Stimulated activated CD4-positive, alpha-beta T cell treated with anti-CD3 and anti-CD28 coated beads, TNF-alpha, amount 100 ng/mL, for 1 hour (primary cell): ENCODE results near the gene TTC28.
"Not testable (repeated sequence)": the region's sequence is repeated elsewhere in the genome, so short reads cannot be mapped to it uniquely, and the experiment has no call there.

Experiments used
- DNase-seq, 3 donors: peaks; one replicate each; pipeline ENCODE4 v3.0.0-alpha.2; 2020; ENCODE audit warnings: low read depth in 3 of 3, low spot score in 1 of 3

The TTC28 gene

GRCh38 chr22:28560743-28561101 lies 118.9 kb downstream of the TTC28 start:
- DNase-seq: not testable (repeated sequence)

DNA sequence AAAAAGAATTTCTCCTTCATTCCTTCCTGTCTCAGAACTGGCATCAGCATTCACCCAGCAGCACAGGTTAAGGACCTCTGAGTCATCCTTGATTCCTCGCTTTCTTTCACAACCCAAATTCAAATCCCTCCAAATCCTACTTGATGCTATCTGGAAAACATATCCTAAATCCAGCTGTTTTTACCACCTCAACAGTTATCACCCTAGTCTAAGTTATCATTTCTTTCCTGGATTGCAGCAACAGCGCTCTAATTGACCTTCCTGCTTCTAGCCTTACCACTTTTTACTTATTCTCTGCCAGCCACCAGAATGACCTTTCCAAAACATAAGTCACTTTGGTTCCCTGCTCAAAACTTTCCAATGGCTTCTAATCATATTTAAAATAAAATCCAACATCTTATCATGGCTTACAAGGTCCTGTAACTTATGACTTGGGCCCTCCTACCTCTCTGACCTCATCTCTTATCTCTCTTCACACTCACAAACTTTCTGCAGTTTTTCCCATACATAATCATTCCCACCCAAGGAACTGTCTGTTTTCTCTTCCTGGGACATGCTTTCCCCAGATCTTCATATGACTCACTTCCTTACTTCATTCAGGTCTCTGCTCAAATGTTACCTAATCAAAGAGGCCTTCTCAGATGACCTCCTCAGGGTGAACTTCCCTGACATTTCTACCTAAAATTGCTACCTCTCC lies 119.4 kb downstream of the TTC28 start:
- DNase-seq: no peak

- no peak for DNase-seq
Observed at GRCh38 chr22:28557184-28557583, 122.5 kb downstream of the TTC28 start.

- not testable (repeated sequence) for DNase-seq
Observed at GRCh38 chr22:28553108-28553866, 126.4 kb downstream of the TTC28 start.

DNA sequence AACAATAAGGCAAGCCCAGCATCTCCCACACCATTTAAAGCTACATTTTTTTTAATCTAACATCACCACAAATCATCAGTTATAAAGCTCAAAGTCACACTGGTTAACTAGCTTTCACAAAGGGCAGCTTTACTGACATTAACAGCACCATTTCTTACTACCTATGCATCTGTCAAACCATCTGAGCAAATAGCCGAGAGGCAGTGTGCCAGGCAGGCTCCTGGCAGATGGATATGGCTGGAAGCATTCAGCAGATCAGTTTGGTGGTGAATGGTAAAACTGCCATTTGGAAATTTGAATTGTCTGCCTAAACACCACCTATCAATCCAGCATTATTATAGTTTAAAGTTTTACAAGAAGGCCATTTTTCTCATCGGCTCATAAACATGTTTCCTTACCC lies 131.2 kb downstream of the TTC28 start:
- no peak for DNase-seq

DNA sequence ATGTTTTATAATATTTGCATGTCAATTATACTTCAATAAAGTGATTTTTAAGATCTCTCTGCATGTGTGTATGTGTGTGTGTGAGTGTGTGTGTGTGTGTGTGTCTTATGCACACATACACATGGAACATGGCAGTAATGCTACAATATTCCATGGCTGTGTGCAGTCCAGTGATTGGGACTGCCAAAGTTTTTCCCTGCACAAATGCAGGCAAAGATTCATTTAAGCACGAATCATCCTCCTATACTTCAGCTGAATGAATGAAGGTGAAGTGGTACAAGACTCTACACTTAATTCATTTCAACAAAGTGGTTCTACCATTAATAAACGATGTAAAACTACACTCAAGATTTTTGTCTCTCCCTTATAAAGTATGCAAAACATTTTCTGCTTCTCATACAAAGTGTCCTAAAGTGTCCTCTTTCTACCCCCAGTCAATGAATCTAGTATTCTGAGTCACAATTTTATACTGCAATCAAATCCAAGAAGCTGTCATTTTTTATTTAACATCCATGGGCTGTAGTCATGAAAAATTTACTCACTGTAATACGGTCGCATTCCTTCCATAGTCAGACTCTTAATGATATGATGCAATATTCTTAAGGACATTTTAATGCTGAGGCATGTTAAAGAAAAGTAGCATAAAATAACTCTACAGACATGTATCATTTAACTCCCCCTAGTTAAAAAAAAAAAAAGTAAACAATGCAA lies 132.4 kb downstream of the TTC28 start:
- DNase-seq: no peak

- no peak for DNase-seq
Observed at GRCh38 chr22:28544431-28544868, 135.2 kb downstream of the TTC28 start.

DNA sequence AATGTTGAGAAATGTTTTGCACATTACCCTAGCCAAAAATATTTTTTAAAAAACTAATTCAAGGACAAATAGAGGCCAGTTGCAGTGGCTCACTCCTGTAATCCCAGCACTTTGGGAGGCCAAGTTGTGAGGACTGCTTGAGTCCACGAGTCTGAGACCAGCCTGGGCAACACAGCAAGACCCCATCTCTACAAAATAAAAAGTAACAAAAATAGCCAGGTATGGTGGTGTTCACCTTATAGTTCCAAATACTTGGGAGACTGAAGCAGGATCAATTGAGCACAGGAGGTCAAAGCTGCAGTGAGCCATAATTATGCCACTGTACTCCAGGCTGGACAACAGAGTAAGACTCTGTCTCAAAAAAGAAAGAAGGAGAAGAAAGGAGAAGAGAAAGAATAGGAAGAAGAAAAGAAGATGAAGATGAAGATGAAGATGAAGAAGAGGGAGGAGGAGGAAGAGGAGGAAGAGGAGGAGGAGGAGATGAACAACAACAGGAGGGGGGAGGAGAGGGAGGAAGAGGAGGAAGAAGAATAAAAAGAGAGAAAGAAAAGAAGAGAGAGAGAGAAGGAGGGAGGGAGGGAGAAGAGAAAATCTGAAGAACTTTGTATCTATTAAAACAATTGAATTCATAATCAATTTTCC lies 136.5 kb downstream of the TTC28 start:
- no peak for DNase-seq

- DNase-seq: no peak
Observed at GRCh38 chr22:28541137-28541536, 138.5 kb downstream of the TTC28 start.

- no peak for DNase-seq
Observed at GRCh38 chr22:28538922-28539321, 140.7 kb downstream of the TTC28 start.

DNA sequence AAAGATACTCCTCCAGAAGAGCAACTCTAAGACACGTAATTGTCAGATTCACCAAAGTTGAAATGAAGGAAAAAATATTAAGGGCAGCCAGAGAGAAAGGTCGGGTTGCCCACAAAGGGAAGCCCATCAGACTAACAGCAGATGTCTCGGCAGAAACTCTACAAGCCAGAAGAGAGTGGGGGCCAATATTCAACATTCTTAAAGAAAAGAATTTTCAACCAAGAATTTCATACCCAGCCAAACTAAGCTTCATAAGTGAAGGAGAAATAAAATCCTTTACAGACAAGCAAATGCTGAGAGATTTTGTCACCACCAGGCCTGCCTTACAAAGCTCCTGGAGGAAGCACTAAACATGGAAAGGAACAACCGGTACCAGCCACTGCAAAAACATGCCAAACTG lies 149.1 kb downstream of the TTC28 start:
- DNase-seq: not testable (repeated sequence)

DNA sequence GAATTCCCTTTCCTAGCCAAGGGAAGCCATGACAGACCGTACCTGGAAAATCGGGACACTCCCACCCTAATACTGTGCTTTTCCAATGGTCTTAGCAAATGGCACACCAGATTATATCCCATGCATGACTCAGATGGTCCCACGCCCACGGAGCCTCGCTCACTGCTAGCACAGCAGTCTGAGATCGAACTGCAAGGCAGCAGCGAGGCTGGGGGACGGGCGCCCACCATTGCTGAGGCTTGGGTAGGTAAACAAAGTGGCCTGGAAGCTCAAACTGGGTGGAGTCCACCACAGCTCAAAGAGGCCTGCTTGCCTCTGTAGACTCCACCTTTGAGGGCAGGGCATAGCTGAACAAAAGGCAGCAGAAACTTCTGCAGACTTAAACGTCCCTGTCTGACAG lies 150.5 kb downstream of the TTC28 start:
- not testable (repeated sequence) for DNase-seq

DNA sequence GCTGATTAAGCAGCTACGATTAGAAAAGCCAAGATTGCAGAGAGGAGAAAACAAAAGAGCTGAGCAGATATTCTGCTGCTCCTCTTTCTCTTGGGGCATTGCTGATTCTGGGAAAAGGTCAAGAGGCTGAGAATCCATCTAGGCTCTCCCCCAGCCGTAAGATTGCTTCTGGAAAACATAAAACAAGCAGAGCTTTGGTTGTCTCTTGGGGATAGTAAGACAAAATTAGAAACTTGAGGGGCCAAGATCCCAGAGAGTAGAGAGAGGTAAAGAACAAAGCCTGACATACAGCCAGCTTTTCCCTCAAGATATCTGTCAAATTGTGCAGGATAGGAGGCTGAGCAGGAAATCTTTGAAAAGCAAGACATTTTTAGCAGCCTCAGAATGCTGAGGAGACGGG lies 158.2 kb downstream of the TTC28 start:
- no peak for DNase-seq

- DNase-seq: no peak
Observed at GRCh38 chr22:28514321-28514821, 165.3 kb downstream of the TTC28 start.

GRCh38 chr22:28512387-28512786 lies 167.3 kb downstream of the TTC28 start:
- not testable (repeated sequence) for DNase-seq

DNA sequence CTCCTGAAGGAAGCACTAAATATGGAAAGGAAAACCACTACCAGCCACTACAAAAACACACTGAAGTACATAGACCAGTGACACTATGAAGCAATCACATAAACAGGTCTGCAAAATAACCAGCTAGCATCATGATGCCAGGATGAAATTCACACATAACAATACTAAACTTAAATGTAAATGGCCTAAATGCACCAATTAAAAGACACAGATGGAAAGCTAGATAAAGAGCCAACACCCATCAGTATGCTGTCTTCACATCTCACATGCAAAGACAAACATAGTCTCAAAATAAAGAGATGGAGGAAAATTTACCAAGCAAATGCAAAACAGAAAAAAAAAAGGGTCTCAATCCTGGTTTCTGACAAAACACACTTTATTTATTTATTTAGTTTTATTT lies 171.7 kb downstream of the TTC28 start:
- no peak for DNase-seq

- no peak for DNase-seq
Observed at GRCh38 chr22:28506150-28506535, 173.5 kb downstream of the TTC28 start.

GRCh38 chr22:28505416-28506149 lies 174.1 kb downstream of the TTC28 start:
- no peak for DNase-seq

DNA sequence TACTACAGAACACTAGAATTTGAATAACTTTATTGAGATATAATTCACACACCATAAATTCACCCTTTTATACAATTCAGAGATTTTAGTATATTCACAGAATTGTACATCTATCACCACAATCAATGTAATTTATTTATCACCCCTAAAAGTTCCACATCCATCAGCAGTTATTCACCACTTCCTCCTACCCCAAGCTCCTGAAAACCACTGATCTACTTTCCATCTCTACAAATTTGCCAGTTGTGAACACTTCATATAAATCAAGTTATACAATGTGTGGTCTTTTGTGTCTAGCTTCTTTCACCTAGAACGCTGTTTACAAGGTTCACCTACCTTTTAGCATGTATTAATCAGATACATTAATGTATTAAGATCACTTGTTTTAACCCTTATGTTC lies 179.6 kb downstream of the TTC28 start:
- no peak for DNase-seq

GRCh38 chr22:28498044-28498443 lies 181.6 kb downstream of the TTC28 start:
- DNase-seq: no peak

GRCh38 chr22:28497188-28497587 lies 182.5 kb downstream of the TTC28 start:
- no peak for DNase-seq
